ENCODE measurements around the gene C11orf87.

Gene C11orf87

DNA sequence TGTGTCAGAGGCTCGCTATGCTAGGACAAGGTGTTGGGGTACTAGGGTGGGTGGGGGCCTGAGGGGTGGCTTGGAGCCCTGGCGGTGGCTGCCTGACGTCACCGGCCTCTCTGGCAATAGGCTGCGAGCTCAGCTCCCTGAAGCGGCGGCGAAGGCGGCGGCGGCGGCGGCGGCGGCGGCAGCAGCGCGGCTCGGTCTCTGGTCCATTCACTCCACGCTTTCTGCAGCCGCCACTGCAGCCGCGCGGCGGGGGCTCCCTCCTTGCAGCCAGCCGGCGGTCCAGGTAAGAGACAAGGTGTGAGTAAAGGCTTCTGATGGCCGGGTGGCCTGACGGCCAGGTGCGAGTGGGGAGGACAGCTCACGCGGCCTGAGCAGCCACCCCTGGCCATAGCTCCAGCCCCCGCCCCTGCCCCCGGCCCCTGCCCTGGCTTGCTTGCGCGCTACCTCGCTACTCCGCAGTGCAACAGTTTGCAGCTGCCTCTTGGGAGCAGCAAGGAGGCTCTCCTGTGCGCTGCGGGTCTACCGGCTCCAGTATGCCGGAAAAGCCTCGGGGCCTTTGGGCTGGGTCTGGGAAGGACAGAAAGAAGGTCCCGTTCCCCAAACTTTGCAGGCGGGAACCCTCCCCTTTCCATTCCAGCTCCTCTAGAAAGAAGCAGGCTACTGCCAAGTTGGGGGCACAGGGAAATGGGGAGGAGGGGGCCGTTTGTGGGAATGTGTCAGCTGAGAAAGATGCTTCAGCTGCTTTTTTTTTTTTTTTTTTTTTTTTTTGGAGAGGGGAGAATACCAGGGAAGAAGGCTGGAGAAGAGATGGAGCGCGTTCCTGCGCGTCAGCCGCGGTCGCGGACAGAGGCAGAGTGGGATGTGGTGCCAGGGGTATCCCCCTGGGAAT is at the start of gene C11orf87:
Gene C11orf87, plus strand, starts transcription at position 210 of the 889 bp plus-strand sequence. CDS start 1,444 bp downstream, outside the sequence.
- DNase-seq = no peak

GRCh38 chr11:109374032-109374431 is 48.0 kb upstream of the C11orf87 start:
- no peak for DNase-seq

- no peak for DNase-seq
These were observed 47.5 kb upstream of the C11orf87 start for GRCh38 chr11:109374441-109374840.

DNA sequence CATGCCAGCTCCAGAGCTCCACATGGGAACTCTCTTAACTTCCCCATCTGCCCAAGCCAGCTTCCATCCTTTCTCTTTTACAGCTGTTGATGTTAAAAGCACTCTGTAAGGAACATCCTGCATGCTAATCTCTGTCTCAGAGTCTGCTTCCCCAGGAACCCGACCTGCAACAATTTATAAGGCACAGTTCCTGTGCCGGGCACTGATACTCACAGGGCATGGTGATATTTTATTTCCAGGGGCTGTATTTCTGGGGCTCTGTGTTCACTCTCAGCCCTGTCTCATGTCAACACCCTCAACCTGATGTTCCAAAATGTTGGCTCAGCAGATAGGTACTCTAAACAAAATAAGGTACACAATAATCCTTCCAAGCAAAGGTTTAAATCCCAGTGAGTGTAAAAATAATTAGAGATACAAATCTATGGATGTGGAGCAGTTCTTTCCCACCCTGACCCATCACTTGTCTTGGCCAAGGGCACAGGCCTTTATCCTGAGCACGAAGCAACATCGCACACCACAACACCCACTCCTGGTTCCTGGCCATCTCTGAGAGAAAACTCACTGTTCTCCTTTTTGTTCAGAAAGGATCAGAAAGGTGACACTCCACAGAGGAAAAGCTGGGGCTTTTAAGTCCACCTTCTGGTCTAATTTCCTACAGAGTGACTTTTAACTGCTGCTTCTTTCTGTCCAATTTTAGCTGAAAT is 44.8 kb upstream of the C11orf87 start:
- no peak for DNase-seq

DNA sequence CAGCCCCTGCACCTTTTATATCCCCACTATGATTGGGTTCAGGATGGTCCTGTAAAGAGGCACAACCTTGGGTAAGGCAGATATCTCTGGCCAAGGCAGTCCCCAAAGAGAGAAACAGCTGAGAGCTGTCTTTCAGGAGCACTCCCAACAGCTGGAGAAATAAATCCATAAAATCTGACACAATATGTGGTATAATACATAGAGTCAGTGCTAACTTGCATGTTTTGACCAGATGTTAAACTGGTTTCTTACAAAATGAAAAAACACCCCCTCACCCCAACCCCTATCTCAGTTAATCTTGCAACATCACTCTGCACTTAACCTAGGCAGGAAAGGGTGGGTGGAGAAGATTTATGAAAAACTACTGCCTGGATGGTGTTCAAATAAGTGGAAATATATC is 44.0 kb upstream of the C11orf87 start:
- no peak for DNase-seq

- DNase-seq = no peak
These were observed 38.7 kb upstream of the C11orf87 start for GRCh38 chr11:109383306-109383705.

GRCh38 chr11:109384873-109385272 is 37.1 kb upstream of the C11orf87 start:
- no peak for DNase-seq

DNA sequence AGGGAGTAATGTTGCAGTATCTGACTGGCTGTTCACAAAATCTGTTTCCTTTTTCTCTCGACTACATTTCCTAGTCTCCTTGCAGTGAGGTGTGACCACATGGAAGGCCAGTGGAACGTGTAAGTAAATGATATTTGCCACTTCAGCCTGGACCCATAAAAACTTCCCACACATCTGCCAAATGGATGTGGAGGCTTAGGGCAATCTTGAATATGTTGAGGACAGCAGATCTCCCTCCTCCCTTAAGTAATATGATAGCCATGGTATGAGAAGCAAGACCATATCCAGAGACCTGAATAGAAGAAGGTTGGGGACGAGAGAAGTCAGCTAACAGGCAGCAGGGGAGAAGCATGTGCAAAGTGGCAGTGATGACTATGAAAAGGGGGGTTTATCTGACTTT is 33.0 kb upstream of the C11orf87 start:
- DNase-seq = no peak

DNA sequence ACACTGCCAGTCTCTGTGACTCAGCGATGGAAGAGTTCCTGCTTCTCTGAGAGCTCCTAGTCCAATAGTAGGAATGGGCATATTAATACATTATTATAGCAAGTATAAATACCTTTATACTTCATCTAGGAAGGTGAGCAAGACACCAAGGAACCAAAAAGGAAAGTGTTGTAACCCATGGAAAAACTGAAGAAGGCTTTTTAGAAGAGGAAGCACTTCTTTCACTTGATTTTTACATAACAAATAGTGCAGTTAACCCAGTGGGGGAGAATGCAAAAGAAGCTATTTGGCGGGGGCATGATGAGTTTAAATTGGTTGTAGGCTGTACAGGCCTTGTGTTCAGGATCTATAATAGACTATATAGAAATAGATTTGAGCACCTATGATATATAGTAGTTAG is 31.2 kb upstream of the C11orf87 start:
- DNase-seq = no peak

DNA sequence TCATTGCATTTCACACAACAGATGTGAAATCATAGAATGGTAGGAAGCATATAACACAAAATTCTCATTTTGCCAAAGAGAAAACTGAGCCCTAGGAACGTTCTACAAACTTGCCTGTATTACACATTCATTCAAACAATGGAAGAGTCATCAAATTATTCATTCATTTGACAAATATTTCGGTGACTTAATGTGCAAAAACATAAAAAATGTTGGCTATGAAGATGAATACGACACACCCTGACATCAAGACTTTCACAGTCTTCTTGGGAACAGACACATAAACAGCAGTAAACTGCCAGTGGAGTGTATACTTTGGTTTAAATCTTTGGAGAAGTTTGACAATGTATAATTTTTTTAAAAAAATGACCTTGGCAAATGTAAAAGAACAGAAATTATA is 20.4 kb upstream of the C11orf87 start:
- DNase-seq = no peak

GRCh38 chr11:109405671-109406070 is 16.3 kb upstream of the C11orf87 start:
- no peak for DNase-seq

DNA sequence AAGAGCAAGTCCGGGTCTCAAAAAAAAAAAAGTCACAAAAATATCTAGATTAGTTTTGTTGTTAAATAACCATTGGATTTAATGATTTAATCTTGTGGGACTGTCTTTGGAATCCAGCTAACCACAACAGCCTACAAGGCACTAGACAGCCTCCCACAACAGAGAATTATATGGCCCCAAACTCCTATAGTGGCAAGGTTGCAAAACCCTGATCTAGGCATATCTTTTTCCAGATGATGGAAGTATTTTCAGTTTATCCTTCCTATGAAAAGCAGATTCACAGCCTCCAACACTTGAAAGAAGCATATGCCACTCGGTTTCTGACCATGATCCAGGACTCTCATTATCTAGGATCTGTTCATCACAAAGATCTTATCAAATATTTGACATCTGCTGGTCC is 5.4 kb upstream of the C11orf87 start:
- DNase-seq = no peak

DNA sequence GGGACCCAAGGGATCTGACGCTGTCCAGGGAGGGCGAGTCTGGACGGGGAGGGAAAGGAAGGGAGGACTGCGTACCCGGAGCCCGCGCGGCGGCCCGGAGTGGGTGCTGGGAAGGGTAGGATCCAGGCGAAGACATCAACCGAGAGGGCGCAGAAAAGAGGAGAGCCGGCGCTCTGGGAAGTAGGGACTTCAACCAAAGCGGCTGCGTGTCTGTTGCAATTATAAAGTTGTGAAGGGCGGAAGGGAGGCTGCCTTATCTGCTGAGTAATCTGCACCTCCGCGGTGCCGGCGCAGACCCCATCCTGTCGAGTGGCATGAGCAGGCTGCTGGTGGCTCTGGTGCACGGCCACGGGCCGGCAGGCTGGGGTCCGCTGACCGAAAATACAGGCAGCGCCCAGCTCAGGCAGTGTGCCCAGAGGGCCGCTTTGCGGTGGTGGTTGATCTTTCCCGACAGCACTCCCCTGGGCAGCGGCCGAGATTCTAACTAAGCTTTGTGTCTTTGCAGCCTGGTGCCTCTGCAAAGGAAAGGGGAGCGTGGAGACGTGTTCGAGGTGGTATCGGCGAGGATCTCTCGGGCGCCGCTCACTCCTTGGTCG is 978 bp downstream of the C11orf87 start:
- no peak for DNase-seq

DNA sequence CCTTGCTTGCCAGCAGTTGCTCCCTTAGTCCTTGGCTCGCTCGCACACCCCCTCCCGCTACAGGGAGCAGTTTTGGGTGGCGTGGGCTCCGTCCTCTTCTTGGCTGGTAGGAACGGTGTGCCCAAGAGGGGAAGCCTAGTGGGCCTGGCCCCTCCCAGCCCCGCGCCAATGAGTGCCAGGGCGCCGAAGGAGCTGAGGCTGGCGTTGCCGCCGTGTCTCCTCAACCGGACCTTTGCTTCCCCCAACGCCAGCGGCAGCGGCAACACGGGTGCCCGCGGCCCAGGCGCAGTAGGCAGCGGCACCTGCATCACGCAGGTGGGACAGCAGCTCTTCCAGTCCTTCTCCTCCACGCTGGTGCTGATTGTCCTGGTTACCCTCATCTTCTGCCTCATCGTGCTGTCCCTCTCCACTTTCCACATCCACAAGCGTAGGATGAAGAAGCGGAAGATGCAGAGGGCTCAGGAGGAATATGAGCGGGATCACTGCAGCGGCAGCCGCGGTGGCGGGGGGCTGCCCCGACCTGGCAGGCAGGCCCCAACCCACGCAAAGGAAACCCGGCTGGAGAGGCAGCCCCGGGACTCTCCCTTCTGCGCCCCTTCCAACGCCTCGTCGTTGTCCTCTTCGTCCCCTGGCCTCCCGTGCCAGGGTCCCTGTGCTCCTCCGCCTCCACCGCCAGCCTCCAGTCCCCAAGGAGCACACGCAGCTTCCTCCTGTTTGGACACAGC is 1.6 kb downstream of the C11orf87 start:
- no peak for DNase-seq

DNA sequence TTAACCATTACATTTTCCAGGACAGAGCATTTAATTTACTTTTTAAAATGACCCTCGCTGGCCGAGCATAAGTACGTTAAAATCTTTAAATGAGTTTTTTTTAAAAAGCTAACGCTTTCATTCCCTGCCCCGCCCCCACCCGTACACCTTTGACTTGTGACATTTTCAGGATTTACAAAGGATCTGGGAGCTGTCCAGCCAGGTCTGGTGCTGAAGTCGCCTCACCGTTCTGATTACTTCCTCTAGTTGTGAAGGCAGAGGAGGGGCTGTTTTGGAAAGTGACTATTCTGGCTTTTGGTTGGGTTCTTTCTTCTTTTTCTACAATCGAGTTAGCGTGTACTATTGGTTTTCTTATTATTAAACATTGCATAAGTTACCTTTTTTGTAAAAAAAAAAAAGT is 2.9 kb downstream of the C11orf87 start:
- no peak for DNase-seq

DNA sequence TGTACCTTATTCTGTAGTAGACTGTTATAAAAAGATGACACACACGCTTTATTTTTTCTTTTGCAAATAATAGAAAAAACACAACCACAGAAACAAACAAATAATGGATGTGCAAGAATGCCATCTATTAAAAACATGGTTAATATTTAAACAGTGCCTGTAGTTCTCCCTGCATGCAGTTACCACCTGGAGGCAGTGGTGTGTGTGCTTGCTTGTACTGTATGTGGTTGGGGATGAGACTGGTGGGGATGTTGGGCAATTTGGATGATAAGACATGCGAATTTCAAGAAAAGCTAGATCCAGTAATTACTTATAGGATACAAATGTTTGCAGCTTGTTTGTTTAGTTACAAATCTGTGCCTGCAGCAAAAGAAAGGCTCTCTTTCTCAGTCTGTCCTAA is 3.6 kb downstream of the C11orf87 start:
- DNase-seq = no peak

- DNase-seq = no peak
These were observed 4.7 kb downstream of the C11orf87 start for GRCh38 chr11:109426442-109427240.

GRCh38 chr11:109432105-109432504 is 10.1 kb downstream of the C11orf87 start:
- DNase-seq = no peak

GRCh38 chr11:109433753-109434256 is 11.8 kb downstream of the C11orf87 start:
- DNase-seq = no peak

- DNase-seq = no peak
These were observed 13.2 kb downstream of the C11orf87 start for GRCh38 chr11:109435121-109435742.

DNA sequence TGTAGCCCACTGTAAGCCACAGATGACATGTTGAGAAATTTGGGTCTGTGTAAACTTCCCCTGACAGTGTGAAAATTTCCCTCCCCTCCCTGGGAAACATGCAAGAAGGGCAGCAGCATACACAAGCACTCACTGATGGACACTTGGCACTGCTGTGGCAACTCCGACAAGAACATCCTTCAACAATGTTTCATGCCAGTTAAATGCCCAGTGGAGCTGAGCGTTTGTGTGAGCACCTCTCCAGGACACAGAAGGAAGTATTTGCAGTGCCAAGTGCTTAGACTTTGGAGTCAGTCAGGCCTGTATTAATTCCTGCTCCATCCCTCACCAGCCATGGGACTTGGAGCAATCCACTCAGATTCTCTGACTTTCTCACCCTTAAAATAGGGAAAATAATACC is 17.7 kb downstream of the C11orf87 start:
- DNase-seq = no peak

- DNase-seq = no peak
These were observed 21.1 kb downstream of the C11orf87 start for GRCh38 chr11:109443052-109443451.
